C4-2B (cell line): Measurements from ENCODE around the gene ASAP2.

Source experiments
- CTCF ChIP-seq: fragments of 450-650 bp; conservative IDR thresholded peaks from 2 replicates; pipeline ENCODE4 v1.5.1; 2017; ENCODE audit warnings: mild to moderate bottlenecking
- ZFX ChIP-seq: fragments of 450-650 bp; IDR thresholded peaks from 2 replicates; pipeline ENCODE4 v1.6.1; 2017

- TF ChIP-seq CTCF: no peak
- no peak for TF ChIP-seq ZFX
Observed at GRCh38 chr2:9167718-9168657, 38.6 kb upstream of the ASAP2 start.
